PC-3 (cell line): ENCODE measurements around the gene RGS7BP. TPM values are rescaled to one million over a fixed set of nuclear protein-coding genes. Genes with fewer than 3 reads are reported as not detected.

ENCODE experiments used
- ATAC-seq: fragments of 200-7000 bp; cut with Tn5 transposase; 2 replicates; pipeline ENCODE4 v1.9.1; 2020; ENCODE audit warnings: mild to moderate bottlenecking, moderate library complexity
- BruUV-seq: library from RNA; stranded (reverse); fragments of 400-500 nt; replicated peaks from 2 replicates; lab custom pipeline; 2021; lab: Mats Ljungman, UMichigan
- CTCF ChIA-PET: fragments of 300-600 bp; sonication (Branson Sonifier 250); formaldehyde crosslinking; loops from one replicate; lab custom pipeline; 2022; ENCODE audit warnings: antibody characterized with exemption; lab: Charles Lee
- POLR2A ChIA-PET: fragments of 300-600 bp; sonication (Branson Sonifier 250); formaldehyde crosslinking; loops from one replicate; lab custom pipeline; 2022; ENCODE audit warnings: antibody characterized with exemption; ENCODE audit not compliant: unreplicated experiment; lab: Charles Lee
- DNase-seq: peaks from one replicate; pipeline ENCODE4 v3.0.0-alpha.2; 2015
- H2AFZ ChIP-seq: fragments of 300-600 bp; sonication (generic); 2 replicates; pipeline ENCODE4 v1.6.0; 2016; ENCODE audit warnings: antibody characterized with exemption, low read length
- H3F3A ChIP-seq: fragments of 300-600 bp; sonication (generic); one replicate; pipeline ENCODE4 v1.6.0; 2017; ENCODE audit warnings: antibody characterized with exemption, low read length, control low read depth, mild to moderate bottlenecking; ENCODE audit not compliant: unreplicated experiment
- H3K27ac ChIP-seq: fragments of 300-600 bp; sonication (generic); 2 replicates; pipeline ENCODE4 v1.5.1; 2016; ENCODE audit warnings: mild to moderate bottlenecking, low read length
- H3K27me3 ChIP-seq: fragments of 300-600 bp; sonication (generic); 2 replicates; pipeline ENCODE4 v1.6.1; 2016; ENCODE audit warnings: low read length, mixed read lengths
- H3K36me3 ChIP-seq: fragments of 300-600 bp; sonication (generic); 2 replicates; pipeline ENCODE4 v1.6.1; 2016; ENCODE audit warnings: low read depth, mixed run types, low read length, mixed read lengths
- H3K4me1 ChIP-seq: fragments of 300-600 bp; sonication (generic); 2 replicates; pipeline ENCODE4 v1.5.1; 2016; ENCODE audit warnings: low read length; ENCODE audit not compliant: insufficient read depth
- H3K4me2 ChIP-seq: fragments of 300-600 bp; sonication (generic); 2 replicates; pipeline ENCODE4 v1.6.0; 2016; ENCODE audit warnings: low read length
- H3K4me3 ChIP-seq: fragments of 300-600 bp; sonication (generic); 2 replicates; pipeline ENCODE4 v1.5.1; 2016; ENCODE audit warnings: mild to moderate bottlenecking, low read length, mixed read lengths
- H3K79me2 ChIP-seq: fragments of 300-600 bp; sonication (generic); 2 replicates; pipeline ENCODE4 v1.6.1; 2017; ENCODE audit warnings: low read length, mixed read lengths
- H3K9ac ChIP-seq: fragments of 300-600 bp; sonication (generic); 2 replicates; pipeline ENCODE4 v1.6.0; 2016; ENCODE audit warnings: mild to moderate bottlenecking, low read length
- H3K9me2 ChIP-seq: fragments of 300-600 bp; sonication (generic); replicated peaks from 2 replicates; pipeline ENCODE4 v1.6.1; 2016; ENCODE audit warnings: mixed run types, low read length, mixed read lengths
- H3K9me3 ChIP-seq: fragments of 300-600 bp; sonication (generic); 2 replicates; pipeline ENCODE4 v1.6.1; 2016; ENCODE audit warnings: low read length, mixed read lengths
- H4K20me1 ChIP-seq: fragments of 300-600 bp; sonication (generic); 2 replicates; pipeline ENCODE4 v1.6.1; 2016; ENCODE audit warnings: low read length, mixed read lengths
- CTCF ChIP-seq: fragments of 300-600 bp; sonication (generic); conservative IDR thresholded peaks from 2 replicates; pipeline ENCODE4 v1.5.1; 2017; ENCODE audit warnings: antibody characterized with exemption, low read depth, mild to moderate bottlenecking, low read length
- EZH2 ChIP-seq: fragments of 300-600 bp; sonication (generic); IDR thresholded peaks from one replicate; pipeline ENCODE4 v1.6.1; 2017; ENCODE audit warnings: antibody characterized with exemption, mild to moderate bottlenecking, low read length; ENCODE audit not compliant: unreplicated experiment
- EZH2phosphoT487 ChIP-seq: fragments of 300-600 bp; sonication (generic); IDR thresholded peaks from 2 replicates; pipeline ENCODE4 v1.6.1; 2018; ENCODE audit warnings: mild to moderate bottlenecking, antibody characterized with exemption, low read length, borderline replicate concordance
- intact Hi-C: fragments of 100-400 bp; cut with micrococcal nuclease; formaldehyde crosslinking; loops from 2 replicates; pipeline ENCODE4 v1.9.0; 2023
- total RNA-seq: library from RNA; depleted of rRNA; stranded (reverse); fragments of >200 nt; gene quantifications from 2 replicates; pipeline ENCODE4 v1.2.3, GENCODE V29; 2014

RGS7BP gene
- total RNA-seq, 1 experiment from 2014 or later = 1.2 TPM

GRCh38 chr5:64634997-64635686, 129.3 kb downstream of the RGS7BP start:
- TF ChIP-seq EZH2phosphoT487 = no peak
- TF ChIP-seq EZH2 = no peak
- TF ChIP-seq CTCF = peak; percentile 79
- Histone ChIP-seq H4K20me1 (no peaks in the 10 kb centered on the region), H3K4me1 (no peaks in the 10 kb centered on the region), H3K79me2 (no peaks in the 10 kb centered on the region), H3K9me2 (no peaks in the 10 kb centered on the region), H3K27me3 (no peaks in the 10 kb centered on the region), H3K4me3 (no peak overlapping the region), H3K9ac (no peak overlapping the region), H3F3A (no peaks in the 10 kb centered on the region), H3K4me2 (no peak overlapping the region), H2AFZ (no peak overlapping the region), H3K9me3 (no peaks in the 10 kb centered on the region), H3K27ac (no peak overlapping the region), H3K36me3 (no peaks in the 10 kb centered on the region)
- BruUV-seq = no TSS peak
- DNase-seq = peak; percentile 54
- ChIA-PET POLR2A (interaction anchor here (0.5 kb wide), 1 partner anchor 92 kb away, joined by 3 read pairs; no protein-coding TSS in a partner anchor), CTCF (no interaction called here)
- ATAC-seq = no peak
- intact Hi-C loops = loop anchor here (1.0 kb wide), 2 partner anchors 45 to 149 kb away; no protein-coding TSS in a partner anchor

DNA sequence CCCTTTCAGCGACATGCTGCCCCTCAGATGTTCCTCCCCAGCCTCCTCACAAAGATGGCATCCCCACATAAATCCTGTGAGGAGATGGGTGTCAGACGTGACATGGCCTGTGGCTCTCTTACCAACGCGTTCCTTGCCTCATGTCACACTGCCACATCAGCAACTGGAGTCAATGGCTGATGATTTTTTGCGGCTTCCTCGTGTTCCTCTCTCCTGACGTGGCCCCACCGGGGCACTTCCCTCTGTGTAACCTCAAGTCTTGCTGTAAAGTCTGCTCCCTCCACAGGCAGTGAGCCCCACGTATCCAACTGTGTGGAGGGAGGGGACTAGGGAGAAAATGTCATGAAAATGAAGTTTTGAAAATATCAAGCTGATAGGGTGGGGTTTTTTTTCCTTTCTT, 131.3 kb downstream of the RGS7BP start:
- intact Hi-C loops = no loop called here
- DNase-seq (no peak), ATAC-seq (no peak)
- Histone ChIP-seq H3K9me3 (no peaks in the 10 kb centered on the region), H3K4me1 (no peaks in the 10 kb centered on the region), H3K36me3 (no peaks in the 10 kb centered on the region), H3K27ac (no peak overlapping the region), H3K4me3 (no peak overlapping the region), H3K27me3 (no peaks in the 10 kb centered on the region), H3K9ac (no peak overlapping the region), H3K9me2 (no peaks in the 10 kb centered on the region), H3K79me2 (no peaks in the 10 kb centered on the region), H2AFZ (no peak overlapping the region), H3F3A (no peaks in the 10 kb centered on the region), H3K4me2 (no peak overlapping the region), H4K20me1 (no peaks in the 10 kb centered on the region)
- TF ChIP-seq EZH2 = no peak
- TF ChIP-seq EZH2phosphoT487 = no peak
- no peak for TF ChIP-seq CTCF
- ChIA-PET CTCF (no interaction called here), POLR2A (no interaction called here)
- no TSS peak for BruUV-seq

DNA sequence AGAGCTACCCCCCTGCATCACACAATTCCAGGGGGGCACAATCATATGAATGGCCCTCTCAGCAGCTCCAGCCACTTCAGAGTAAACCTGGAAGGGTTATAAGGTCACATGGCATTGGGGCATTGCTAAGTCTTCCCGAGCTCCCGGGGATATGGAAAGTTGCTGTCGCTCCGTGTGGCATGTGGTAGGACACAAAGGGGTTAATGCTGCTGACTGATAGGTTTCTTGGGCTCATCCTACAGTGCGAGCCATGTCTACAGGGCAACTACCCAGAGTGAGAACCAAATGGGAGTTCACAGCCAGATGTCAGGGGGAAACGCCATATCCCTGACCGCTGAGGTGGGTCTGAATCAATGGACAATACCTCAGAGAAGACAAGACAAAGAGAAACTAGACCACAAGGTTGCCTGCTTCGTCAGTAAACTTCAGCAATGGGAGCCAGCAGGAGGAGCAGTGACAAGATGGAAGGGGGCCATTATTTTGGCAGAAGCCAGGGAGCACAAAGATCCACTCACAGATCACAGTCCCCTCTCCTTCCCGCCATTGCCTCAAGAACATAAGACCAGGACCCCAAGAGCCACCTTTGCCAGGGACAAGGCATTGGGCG, 132.1 kb downstream of the RGS7BP start:
- no peak overlapping the region for H3K27ac ChIP-seq
- H3K36me3 ChIP-seq = no peaks in the 10 kb centered on the region
- peak; percentile 24; the same call in 1 of the 2 replicates for ATAC-seq
- H3K9me3 ChIP-seq = no peaks in the 10 kb centered on the region
- H3K9ac ChIP-seq = no peak overlapping the region
- TF ChIP-seq CTCF (0 out of 2 replicates have a peak, but pooled peaks have one; percentile 20), EZH2phosphoT487 (no peak), EZH2 (no peak)
- H3K4me3 ChIP-seq = no peak overlapping the region
- POLR2A ChIA-PET = no interaction called here
- no peak overlapping the region for H3K4me2 ChIP-seq
- no peak overlapping the region for H2AFZ ChIP-seq
- no peaks in the 10 kb centered on the region for H3K79me2 ChIP-seq
- DNase-seq = no peak
- H3F3A ChIP-seq = no peaks in the 10 kb centered on the region
- intact Hi-C loops = no loop called here
- H4K20me1 ChIP-seq = no peaks in the 10 kb centered on the region
- CTCF ChIA-PET = no interaction called here
- H3K9me2 ChIP-seq = no peaks in the 10 kb centered on the region
- no TSS peak for BruUV-seq
- H3K27me3 ChIP-seq = no peaks in the 10 kb centered on the region
- H3K4me1 ChIP-seq = no peaks in the 10 kb centered on the region
